DND-41 (cell line): Measurements from ENCODE around the gene SHPK.

ENCODE experiments used
- ATAC-seq: fragments of 200-7000 bp; cut with Tn5 transposase; 3 replicates; pipeline ENCODE4 v1.9.1; 2021; ENCODE audit warnings: low read depth; ENCODE audit not compliant: insufficient read depth
- DNase-seq: peaks from one replicate; pipeline ENCODE4 v3.0.0-alpha.2; 2020
- H2AFZ ChIP-seq: 2 replicates; pipeline ENCODE4 v1.6.0; 2012; ENCODE audit warnings: low read depth, low read length
- H3K27ac ChIP-seq: 2 replicates; pipeline ENCODE4 v1.5.1; 2012; ENCODE audit warnings: low read length, inconsistent platforms
- H3K27me3 ChIP-seq: fragments of 200-600 bp; sonication (generic); 2 replicates; pipeline ENCODE4 v1.6.0; 2012; ENCODE audit warnings: low read length, mild to moderate bottlenecking, inconsistent platforms; ENCODE audit not compliant: insufficient read depth, poor library complexity
- H3K36me3 ChIP-seq: 2 replicates; pipeline ENCODE4 v1.5.1; 2012; ENCODE audit warnings: low read length, inconsistent platforms; ENCODE audit not compliant: insufficient read depth
- H3K4me1 ChIP-seq: 2 replicates; pipeline ENCODE4 v1.5.1; 2012; ENCODE audit warnings: mild to moderate bottlenecking, low read length; ENCODE audit not compliant: insufficient read depth
- H3K4me2 ChIP-seq: 2 replicates; pipeline ENCODE4 v1.6.0; 2012; ENCODE audit warnings: mild to moderate bottlenecking, moderate library complexity, low read length, inconsistent platforms; ENCODE audit not compliant: insufficient read depth
- H3K4me3 ChIP-seq, 2 experiments: fragments of 200-600 bp in 1 of 2; shearing (Covaris generic) in 1 of 2; 2 replicates each; pipeline ENCODE4 v1.5.1; 2012 to 2016; ENCODE audit warnings: inconsistent platforms in 2 of 2, low read length in 2 of 2, mild to moderate bottlenecking in 2 of 2, low read depth in 1 of 2, moderate library complexity in 1 of 2
- H3K79me2 ChIP-seq: 2 replicates; pipeline ENCODE4 v1.6.0; 2012; ENCODE audit warnings: low read length, inconsistent platforms; ENCODE audit not compliant: insufficient read depth
- H3K9ac ChIP-seq: 2 replicates; pipeline ENCODE4 v1.6.0; 2012; ENCODE audit warnings: low read depth, mild to moderate bottlenecking, inconsistent platforms, low read length, moderate library complexity
- H3K9me3 ChIP-seq: 2 replicates; pipeline ENCODE4 v1.5.1; 2012; ENCODE audit warnings: low read length, moderate library complexity, mild to moderate bottlenecking, inconsistent platforms; ENCODE audit not compliant: insufficient read depth, severe bottlenecking
- H4K20me1 ChIP-seq: 2 replicates; pipeline ENCODE4 v1.6.0; 2012; ENCODE audit warnings: low read length; ENCODE audit not compliant: insufficient read depth
- EZH2 ChIP-seq: IDR thresholded peaks from 3 replicates; pipeline ENCODE4 v1.6.1; 2012; ENCODE audit warnings: borderline replicate concordance, low read depth, mild to moderate bottlenecking, moderate library complexity, low read length, inconsistent platforms; ENCODE audit not compliant: severe bottlenecking
- TF ChIP-seq, protein P1 (sequence below): IDR thresholded peaks from 2 replicates; pipeline ENCODE4 v1.5.1; 2012; ENCODE audit warnings: borderline replicate concordance, low read length, moderate library complexity, mild to moderate bottlenecking; ENCODE audit not compliant: poor library complexity, severe bottlenecking; ENCODE audit errors: extremely low read depth

The SHPK gene

DNA sequence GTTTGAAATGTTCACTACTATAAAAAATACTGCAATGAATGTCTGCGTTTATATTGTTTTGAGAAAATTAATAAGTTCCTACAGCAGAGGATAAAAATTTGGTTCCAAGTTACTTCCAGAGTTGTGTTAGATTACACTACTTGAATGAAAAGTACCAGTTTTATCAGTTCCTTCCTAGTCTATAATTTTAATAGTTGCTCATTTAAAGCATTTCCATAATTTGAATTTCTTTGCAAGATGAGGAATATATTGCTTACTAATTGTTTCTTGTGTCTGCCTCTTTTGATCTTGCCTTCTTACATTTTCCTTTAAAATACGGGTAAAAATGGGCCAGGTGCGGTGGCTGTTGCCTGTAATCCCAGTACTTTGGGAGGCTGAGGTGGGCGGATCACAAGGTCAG, 36.5 kb upstream of the SHPK start:
- Histone ChIP-seq H3K9ac (no peak overlapping the region), H3K79me2 (peaks cover 27% of the 10 kb centered on the region), H3K27me3 (no peaks in the 10 kb centered on the region), H3K27ac (no peak overlapping the region), H4K20me1 (peaks cover 8% of the 10 kb centered on the region), H3K4me1 (peaks cover 18% of the 10 kb centered on the region), H3K36me3 (peaks cover 5% of the 10 kb centered on the region), H2AFZ (no peak overlapping the region), H3K4me3 (no peak overlapping the region), H3K4me2 (no peak overlapping the region), H3K9me3 (no peaks in the 10 kb centered on the region)
- TF ChIP-seq, protein P1, sequence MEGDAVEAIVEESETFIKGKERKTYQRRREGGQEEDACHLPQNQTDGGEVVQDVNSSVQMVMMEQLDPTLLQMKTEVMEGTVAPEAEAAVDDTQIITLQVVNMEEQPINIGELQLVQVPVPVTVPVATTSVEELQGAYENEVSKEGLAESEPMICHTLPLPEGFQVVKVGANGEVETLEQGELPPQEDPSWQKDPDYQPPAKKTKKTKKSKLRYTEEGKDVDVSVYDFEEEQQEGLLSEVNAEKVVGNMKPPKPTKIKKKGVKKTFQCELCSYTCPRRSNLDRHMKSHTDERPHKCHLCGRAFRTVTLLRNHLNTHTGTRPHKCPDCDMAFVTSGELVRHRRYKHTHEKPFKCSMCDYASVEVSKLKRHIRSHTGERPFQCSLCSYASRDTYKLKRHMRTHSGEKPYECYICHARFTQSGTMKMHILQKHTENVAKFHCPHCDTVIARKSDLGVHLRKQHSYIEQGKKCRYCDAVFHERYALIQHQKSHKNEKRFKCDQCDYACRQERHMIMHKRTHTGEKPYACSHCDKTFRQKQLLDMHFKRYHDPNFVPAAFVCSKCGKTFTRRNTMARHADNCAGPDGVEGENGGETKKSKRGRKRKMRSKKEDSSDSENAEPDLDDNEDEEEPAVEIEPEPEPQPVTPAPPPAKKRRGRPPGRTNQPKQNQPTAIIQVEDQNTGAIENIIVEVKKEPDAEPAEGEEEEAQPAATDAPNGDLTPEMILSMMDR = no peak
- TF ChIP-seq EZH2 = no peak
- DNase-seq = no peak
- ATAC-seq = no peak

DNA sequence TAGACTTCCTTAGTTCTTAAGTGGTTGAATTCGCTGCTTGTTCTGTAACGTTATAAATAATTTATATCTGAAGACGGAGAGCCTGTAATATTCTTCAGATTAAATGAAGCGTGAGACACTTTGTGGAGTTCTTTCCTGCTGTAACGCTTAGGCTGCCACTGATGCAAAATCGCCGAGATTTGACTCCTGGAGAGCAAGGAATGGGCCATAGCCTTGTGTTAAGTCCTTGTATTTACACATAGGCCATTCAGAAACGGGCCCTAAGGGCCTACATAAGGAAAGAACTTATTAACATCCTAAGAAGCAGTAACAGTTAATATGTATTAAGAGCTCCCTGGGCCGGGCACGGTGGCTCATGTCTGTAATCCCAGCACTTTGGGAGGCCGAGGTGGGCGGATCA, 33.5 kb upstream of the SHPK start:
- no peak for TF ChIP-seq EZH2
- TF ChIP-seq, protein P1 = no peak
- Histone ChIP-seq H3K4me1 (peaks cover 30% of the 10 kb centered on the region), H3K27ac (peak overlapping the region; percentile 92), H3K9me3 (no peaks in the 10 kb centered on the region), H3K36me3 (peaks cover 8% of the 10 kb centered on the region), H3K4me2 (peak overlapping the region; percentile 98), H3K4me3 (peak overlapping the region; percentile 95 to 97), H3K9ac (peak overlapping the region; percentile 95), H4K20me1 (peaks cover 14% of the 10 kb centered on the region), H3K79me2 (peaks cover 30% of the 10 kb centered on the region), H2AFZ (no peak overlapping the region), H3K27me3 (no peaks in the 10 kb centered on the region)
- no peak for DNase-seq
- ATAC-seq = no peak

DNA sequence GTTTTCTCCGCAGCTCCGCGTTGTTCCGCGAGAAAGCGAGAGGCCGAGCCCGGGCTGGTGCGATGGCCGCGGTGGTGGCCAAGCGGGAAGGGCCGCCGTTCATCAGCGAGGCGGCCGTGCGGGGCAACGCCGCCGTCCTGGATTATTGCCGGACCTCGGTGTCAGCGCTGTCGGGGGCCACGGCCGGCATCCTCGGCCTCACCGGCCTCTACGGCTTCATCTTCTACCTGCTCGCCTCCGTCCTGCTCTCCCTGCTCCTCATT, 33.0 kb upstream of the SHPK start:
- peak overlapping the region; percentile 92 for H3K27ac ChIP-seq
- H4K20me1 ChIP-seq = peaks cover 14% of the 10 kb centered on the region
- no peak for DNase-seq
- H3K36me3 ChIP-seq = peaks cover 13% of the 10 kb centered on the region
- peak overlapping the region; percentile 95 to 97 for H3K4me3 ChIP-seq
- H3K9me3 ChIP-seq = no peaks in the 10 kb centered on the region
- H3K4me1 ChIP-seq = peaks cover 30% of the 10 kb centered on the region
- H2AFZ ChIP-seq = peak overlapping the region; percentile 95
- peaks cover 30% of the 10 kb centered on the region for H3K79me2 ChIP-seq
- TF ChIP-seq, protein P1 = no peak
- TF ChIP-seq EZH2 = no peak
- ATAC-seq = no peak
- H3K4me2 ChIP-seq = peak overlapping the region; percentile 98
- H3K27me3 ChIP-seq = no peaks in the 10 kb centered on the region
- H3K9ac ChIP-seq = peak overlapping the region; percentile 95
